ENCODE results near the gene RGP1.

DNA sequence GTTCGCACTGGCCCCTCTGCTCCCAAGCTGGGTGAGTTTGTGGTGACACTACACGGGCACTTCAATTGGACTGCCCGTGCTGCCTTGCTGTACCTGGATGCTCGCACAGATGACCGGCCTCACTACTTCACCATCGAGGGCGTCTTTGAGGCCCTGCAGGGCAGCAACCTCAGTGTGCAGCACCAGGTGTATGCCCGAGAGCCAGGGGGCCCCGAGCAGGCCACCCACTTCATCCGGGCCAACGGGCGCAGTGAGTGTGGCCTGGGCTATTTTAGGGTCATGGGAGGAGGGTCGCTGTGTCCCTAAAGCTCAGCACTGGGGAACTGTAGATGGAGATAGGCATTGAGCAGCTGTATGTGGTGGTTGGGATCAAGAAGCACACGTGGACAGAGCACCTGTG lies 43.7 kb downstream of the RGP1 start:
- no peak for TF ChIP-seq POLR2A (IDR thresholded peaks at IDR 0.05)
- TF ChIP-seq, protein P1, sequence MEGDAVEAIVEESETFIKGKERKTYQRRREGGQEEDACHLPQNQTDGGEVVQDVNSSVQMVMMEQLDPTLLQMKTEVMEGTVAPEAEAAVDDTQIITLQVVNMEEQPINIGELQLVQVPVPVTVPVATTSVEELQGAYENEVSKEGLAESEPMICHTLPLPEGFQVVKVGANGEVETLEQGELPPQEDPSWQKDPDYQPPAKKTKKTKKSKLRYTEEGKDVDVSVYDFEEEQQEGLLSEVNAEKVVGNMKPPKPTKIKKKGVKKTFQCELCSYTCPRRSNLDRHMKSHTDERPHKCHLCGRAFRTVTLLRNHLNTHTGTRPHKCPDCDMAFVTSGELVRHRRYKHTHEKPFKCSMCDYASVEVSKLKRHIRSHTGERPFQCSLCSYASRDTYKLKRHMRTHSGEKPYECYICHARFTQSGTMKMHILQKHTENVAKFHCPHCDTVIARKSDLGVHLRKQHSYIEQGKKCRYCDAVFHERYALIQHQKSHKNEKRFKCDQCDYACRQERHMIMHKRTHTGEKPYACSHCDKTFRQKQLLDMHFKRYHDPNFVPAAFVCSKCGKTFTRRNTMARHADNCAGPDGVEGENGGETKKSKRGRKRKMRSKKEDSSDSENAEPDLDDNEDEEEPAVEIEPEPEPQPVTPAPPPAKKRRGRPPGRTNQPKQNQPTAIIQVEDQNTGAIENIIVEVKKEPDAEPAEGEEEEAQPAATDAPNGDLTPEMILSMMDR (IDR thresholded peaks at IDR 0.05) = no peak

All from stomach (tissue), 4 donors.